HepG2 (cell line): ENCODE measurements around the gene DDX19B. TPM values are rescaled to one million over a fixed set of nuclear protein-coding genes. Genes with fewer than 3 reads are reported as not detected.

Source experiments
- ARHGAP35 ChIP-seq: sonication (generic); formaldehyde crosslinking; IDR thresholded peaks from 2 replicates; pipeline ENCODE4 v1.9.0; 2022; ENCODE audit warnings: mild to moderate bottlenecking, inconsistent platforms, moderate library complexity, missing genetic modification reagents, borderline replicate concordance
- ARNT ChIP-seq: fragments of 450-650 bp; IDR thresholded peaks from 2 replicates; pipeline ENCODE4 v1.6.1; 2017
- ASH2L ChIP-seq: fragments of 300-600, 200-600 bp; sonication (generic); IDR thresholded peaks from 2 replicates; pipeline ENCODE4 v1.7.0; 2017; ENCODE audit warnings: low read depth, mild to moderate bottlenecking, moderate library complexity, mixed read lengths, low read length; ENCODE audit not compliant: insufficient read length
- ATF6 ChIP-seq: sonication (generic); formaldehyde crosslinking; conservative IDR thresholded peaks from 2 replicates; pipeline ENCODE4 v1.4.0; 2020; ENCODE audit warnings: missing genetic modification reagents
- CBFB ChIP-seq: sonication (generic); formaldehyde crosslinking; IDR thresholded peaks from 2 replicates; pipeline ENCODE4 v1.4.0; 2020; ENCODE audit warnings: missing genetic modification reagents
- HDAC2 ChIP-seq: sonication (generic); formaldehyde crosslinking; IDR thresholded peaks from 2 replicates; pipeline ENCODE4 v1.4.0; 2020; ENCODE audit warnings: missing genetic modification reagents
- MED8 ChIP-seq: sonication (generic); formaldehyde crosslinking; IDR thresholded peaks from 2 replicates; pipeline ENCODE4 v1.8.1; 2023; ENCODE audit warnings: mild to moderate bottlenecking, missing genetic modification reagents; ENCODE audit not compliant: insufficient replicate concordance
- PAWR ChIP-seq: sonication (generic); formaldehyde crosslinking; IDR thresholded peaks from 2 replicates; pipeline ENCODE4 v1.4.0; 2020; ENCODE audit warnings: missing genetic modification reagents, mild to moderate bottlenecking, borderline replicate concordance
- REPIN1 ChIP-seq: sonication (generic); formaldehyde crosslinking; IDR thresholded peaks from 2 replicates; pipeline ENCODE4 v1.8.0; 2022; ENCODE audit warnings: missing genetic modification reagents, low read depth, mild to moderate bottlenecking, borderline replicate concordance
- SAP130 ChIP-seq: IDR thresholded peaks from 2 replicates; pipeline ENCODE4 v1.6.1; 2016; ENCODE audit warnings: low read depth
- SRSF9 ChIP-seq: fragments of 200-400 bp; formaldehyde crosslinking; IDR thresholded peaks from 2 replicates; pipeline ENCODE4 v1.6.1; 2018; ENCODE audit warnings: borderline replicate concordance, mild to moderate bottlenecking, low read depth, low read length; ENCODE audit not compliant: insufficient read depth, poor library complexity, severe bottlenecking
- THAP11 ChIP-seq: IDR thresholded peaks from 2 replicates; pipeline ENCODE4 v1.6.1; 2016; ENCODE audit warnings: missing biosample characterization, missing genetic modification reagents
- ZNF275 ChIP-seq: sonication (generic); formaldehyde crosslinking; IDR thresholded peaks from 2 replicates; pipeline ENCODE4 v1.8.0; 2022; ENCODE audit warnings: missing genetic modification reagents, mild to moderate bottlenecking, inconsistent platforms, borderline replicate concordance
- ZNF512B ChIP-seq: sonication (generic); formaldehyde crosslinking; IDR thresholded peaks from 2 replicates; pipeline ENCODE4 v1.5.1; 2020; ENCODE audit warnings: missing genetic modification reagents, mild to moderate bottlenecking, borderline replicate concordance
- ZNF570 ChIP-seq: sonication (generic); formaldehyde crosslinking; IDR thresholded peaks from 2 replicates; pipeline ENCODE4 v1.4.0; 2020; ENCODE audit warnings: mild to moderate bottlenecking, missing genetic modification reagents, borderline replicate concordance
- ZNF609 ChIP-seq: sonication (generic); formaldehyde crosslinking; IDR thresholded peaks from 2 replicates; pipeline ENCODE4 v1.4.0; 2020; ENCODE audit warnings: mild to moderate bottlenecking, missing genetic modification reagents, borderline replicate concordance
- polyA plus RNA-seq, 8 experiments: library from polyadenylated mRNA; depleted of rRNA in 3 of 8; stranded (reverse) in 7 of 8; unstranded in 1 of 8; fragments of >200 nt; fragmentation: Illumina TruSeq in 4 of 8; extraction: Trizol in 4 of 8; gene quantifications; 2 replicates each; pipeline versions ENCODE4 v1.2.1 to v1.2.3, GENCODE V29; 2011 to 2016; ENCODE audit warnings: low read depth in 4 of 8, missing spikeins in 1 of 8, mixed read lengths in 1 of 8; ENCODE audit not compliant: insufficient read depth in 1 of 8
- total RNA-seq, 5 experiments: library from RNA; depleted of rRNA; stranded (reverse); fragments of >200 nt; fragmentation: Illumina TruSeq; extraction: Trizol; gene quantifications; 2 replicates each; pipeline ENCODE4 v1.2.3, GENCODE V29; 2016; ENCODE audit warnings: low read depth in 1 of 5

DDX19B gene
- total and polyA plus RNA-seq, 2 of the 13 experiments (the other 11 are each of a cell fraction or from before 2014, with no cell fraction given): 36.2 to 40.0 TPM

GRCh38 chr16:70289229-70290094 is 9.5 kb upstream of the DDX19B start, which contains the start of gene AARS1 (continued):
- TF ChIP-seq ZNF512B (CRISPR knock-in tag): no peak
- TF ChIP-seq MED8 (CRISPR knock-in tag): no peak
- peak; percentile 98 for TF ChIP-seq SAP130 (CRISPR knock-in tag)
- TF ChIP-seq CBFB (CRISPR knock-in tag): peak; percentile 84
- TF ChIP-seq ASH2L: peak; percentile 78
- TF ChIP-seq SRSF9: no peak
- TF ChIP-seq THAP11 (CRISPR knock-in tag): peak; percentile 83
- no peak for TF ChIP-seq PAWR (CRISPR knock-in tag)
- peak; percentile 79; the same call in 1 of the 2 replicates for TF ChIP-seq ARHGAP35 (CRISPR knock-in tag)
- TF ChIP-seq ZNF275 (CRISPR knock-in tag): peak; percentile 39; the same call in 1 of the 2 replicates
- peak; percentile 44; the same call in 1 of the 2 replicates for TF ChIP-seq ZNF609 (CRISPR knock-in tag)
- TF ChIP-seq REPIN1 (CRISPR knock-in tag): peak; percentile 93
- TF ChIP-seq ZNF570 (CRISPR knock-in tag): no peak
- TF ChIP-seq ATF6 (CRISPR knock-in tag): no peak
- TF ChIP-seq HDAC2 (CRISPR knock-in tag): no peak; the same call in 1 of the 2 replicates
- no peak for TF ChIP-seq ARNT
